Limb (tissue), 2 donors: ENCODE measurements around the gene PDS5B.
"Not testable (repeated sequence)": the region's sequence is repeated elsewhere in the genome, so short reads cannot be mapped to it uniquely, and the experiment has no call there.

Experiments used
- DNase-seq, 2 donors: peaks; one replicate each; pipeline ENCODE4 v3.0.0-alpha.2; 2016; ENCODE audit errors: extremely low spot score in 2 of 2

The PDS5B gene, protein sequence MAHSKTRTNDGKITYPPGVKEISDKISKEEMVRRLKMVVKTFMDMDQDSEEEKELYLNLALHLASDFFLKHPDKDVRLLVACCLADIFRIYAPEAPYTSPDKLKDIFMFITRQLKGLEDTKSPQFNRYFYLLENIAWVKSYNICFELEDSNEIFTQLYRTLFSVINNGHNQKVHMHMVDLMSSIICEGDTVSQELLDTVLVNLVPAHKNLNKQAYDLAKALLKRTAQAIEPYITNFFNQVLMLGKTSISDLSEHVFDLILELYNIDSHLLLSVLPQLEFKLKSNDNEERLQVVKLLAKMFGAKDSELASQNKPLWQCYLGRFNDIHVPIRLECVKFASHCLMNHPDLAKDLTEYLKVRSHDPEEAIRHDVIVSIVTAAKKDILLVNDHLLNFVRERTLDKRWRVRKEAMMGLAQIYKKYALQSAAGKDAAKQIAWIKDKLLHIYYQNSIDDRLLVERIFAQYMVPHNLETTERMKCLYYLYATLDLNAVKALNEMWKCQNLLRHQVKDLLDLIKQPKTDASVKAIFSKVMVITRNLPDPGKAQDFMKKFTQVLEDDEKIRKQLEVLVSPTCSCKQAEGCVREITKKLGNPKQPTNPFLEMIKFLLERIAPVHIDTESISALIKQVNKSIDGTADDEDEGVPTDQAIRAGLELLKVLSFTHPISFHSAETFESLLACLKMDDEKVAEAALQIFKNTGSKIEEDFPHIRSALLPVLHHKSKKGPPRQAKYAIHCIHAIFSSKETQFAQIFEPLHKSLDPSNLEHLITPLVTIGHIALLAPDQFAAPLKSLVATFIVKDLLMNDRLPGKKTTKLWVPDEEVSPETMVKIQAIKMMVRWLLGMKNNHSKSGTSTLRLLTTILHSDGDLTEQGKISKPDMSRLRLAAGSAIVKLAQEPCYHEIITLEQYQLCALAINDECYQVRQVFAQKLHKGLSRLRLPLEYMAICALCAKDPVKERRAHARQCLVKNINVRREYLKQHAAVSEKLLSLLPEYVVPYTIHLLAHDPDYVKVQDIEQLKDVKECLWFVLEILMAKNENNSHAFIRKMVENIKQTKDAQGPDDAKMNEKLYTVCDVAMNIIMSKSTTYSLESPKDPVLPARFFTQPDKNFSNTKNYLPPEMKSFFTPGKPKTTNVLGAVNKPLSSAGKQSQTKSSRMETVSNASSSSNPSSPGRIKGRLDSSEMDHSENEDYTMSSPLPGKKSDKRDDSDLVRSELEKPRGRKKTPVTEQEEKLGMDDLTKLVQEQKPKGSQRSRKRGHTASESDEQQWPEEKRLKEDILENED (N-terminal part only)

GRCh38 chr13:32586080-32586900 is at the start of gene PDS5B:
TSS of gene PDS5B (plus strand) at chr13:32586452. CDS start at chr13:32648773, 62,321 bp downstream.
- DNase-seq, result peak; percentile 97 to 99

DNA sequence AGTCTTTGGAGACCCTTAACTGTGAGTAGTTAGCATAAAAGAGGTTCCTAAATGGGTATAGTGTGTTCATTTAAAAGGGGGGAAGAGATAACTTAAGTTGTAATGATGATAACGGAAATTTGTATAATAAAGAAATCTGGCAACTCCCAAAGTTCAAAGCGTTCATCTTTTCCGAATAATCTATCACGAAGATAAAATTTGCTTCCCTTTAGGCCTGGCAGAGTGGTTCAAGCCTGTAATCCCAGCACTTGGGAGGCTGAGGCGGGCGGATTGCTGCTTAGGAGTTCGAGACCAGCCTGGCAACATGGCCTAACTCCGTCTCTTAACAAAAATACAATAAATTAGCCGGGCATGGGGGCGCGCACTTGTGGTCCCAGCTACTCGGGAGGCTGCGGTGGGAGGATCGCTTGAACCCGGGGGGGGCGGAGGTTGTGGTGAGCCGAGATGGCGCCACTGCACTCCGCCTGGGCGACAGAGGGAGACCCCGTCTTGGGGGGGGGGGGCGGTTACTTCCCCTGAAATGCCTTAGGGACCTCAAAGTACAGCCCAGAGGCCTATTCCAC is 48.6 kb upstream of the PDS5B start:
- peak in 1 of 2 donors; percentile 66 for DNase-seq

DNA sequence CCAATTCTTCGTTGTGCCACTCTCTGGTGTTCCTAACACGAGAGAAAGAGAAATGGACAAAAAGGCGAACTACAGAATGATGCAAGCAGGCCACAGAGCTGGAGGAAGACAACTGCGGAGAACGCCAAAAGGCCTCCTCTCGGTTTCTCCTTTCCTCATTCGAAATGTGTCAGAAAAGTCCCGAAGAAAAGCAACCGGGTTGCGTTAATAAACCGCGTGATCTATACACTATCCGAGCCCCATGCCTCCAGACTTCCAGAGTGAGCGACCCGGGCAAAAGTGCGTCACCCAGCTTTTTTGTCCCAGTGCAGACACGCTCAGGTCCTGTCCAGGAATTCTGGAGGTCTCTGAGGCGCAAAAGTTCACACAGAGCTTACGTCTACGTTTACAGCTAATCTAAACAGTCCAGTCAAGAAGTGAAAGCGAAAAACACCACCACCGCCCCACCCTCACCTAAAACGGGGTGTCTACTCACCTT is 48.1 kb upstream of the PDS5B start:
- peak in 1 of 2 donors; percentile 11 for DNase-seq

DNA sequence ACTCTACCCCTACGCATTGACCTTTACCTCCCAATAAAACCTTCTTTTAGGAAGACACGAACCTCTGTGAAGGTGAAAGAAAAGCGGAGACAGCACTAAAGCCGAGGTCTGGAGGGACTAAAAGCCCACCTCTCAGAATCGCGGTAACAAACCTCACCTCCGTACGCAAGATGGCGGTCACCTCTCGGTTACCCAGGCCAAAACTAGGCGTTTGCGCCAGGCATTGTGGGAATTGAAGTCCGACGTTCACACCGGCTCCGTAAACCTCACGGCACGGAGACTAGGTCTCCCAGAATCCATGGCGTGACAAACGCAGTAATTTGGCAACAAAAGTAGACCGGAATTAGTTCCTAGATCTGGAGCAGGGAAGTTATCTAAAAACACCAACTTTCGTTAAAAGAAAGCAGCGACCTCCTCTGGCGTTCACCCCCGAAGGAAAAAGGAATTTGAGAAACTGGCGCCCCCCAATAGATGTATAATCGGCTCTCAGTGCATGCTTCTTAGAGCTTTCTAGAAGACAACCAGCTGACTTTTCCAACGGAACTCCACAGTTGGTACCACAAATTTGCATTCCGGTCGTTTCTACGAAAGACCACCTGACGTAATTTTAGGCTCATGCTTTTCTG is 47.5 kb upstream of the PDS5B start, which contains the start of gene N4BP2L2:
N4BP2L2 (minus strand) TSS at position 175 of the 626 bp plus-strand sequence. CDS start 1,768 bp downstream, outside the sequence.
- peak; percentile 92 to 97 for DNase-seq

DNA sequence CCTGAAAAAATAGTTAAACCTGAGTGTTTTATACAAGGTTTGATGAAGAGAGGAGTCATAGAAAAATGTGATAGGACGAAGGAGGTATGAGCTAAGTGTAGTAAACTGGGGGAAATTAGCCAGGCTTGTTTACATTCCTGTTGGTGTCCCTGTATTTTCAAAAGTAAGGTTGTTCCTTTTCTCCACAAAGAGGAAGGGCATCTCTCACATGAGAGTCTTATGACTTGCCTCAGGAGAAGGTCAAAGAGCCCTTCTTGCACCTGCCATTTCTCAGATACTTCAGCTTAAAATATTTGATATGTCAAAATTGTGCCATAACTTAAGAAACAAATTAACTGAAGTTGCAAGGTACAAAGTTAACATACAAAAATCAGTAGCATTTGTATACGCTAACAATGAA is 44.0 kb upstream of the PDS5B start:
- DNase-seq, result no peak

- DNase-seq, result no peak
Observed at GRCh38 chr13:32545083-32545482, 41.2 kb upstream of the PDS5B start.

DNA sequence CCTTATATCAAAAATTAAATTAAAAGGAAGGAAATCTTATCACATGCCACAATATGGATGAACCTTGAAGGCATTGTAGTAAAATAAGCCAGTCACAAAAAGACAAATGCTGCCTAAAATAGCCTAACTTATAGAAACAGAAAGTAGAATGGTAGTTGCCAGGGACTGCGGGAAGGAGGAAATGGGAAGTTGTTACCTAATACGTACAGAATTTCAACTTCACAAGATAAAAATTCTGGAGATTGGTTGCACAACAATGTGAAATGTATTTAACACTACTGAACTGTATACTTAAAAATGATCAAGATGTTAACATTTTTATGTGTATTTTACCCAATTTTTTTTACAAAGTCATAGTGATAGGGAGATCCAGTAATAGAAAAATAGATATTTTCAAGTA is 37.4 kb upstream of the PDS5B start:
- no peak for DNase-seq

GRCh38 chr13:32549788-32550187 is 36.5 kb upstream of the PDS5B start:
- no peak for DNase-seq

- no peak for DNase-seq
Observed at GRCh38 chr13:32553720-32554119, 32.5 kb upstream of the PDS5B start.

- DNase-seq, result no peak
Observed at GRCh38 chr13:32555613-32556012, 30.6 kb upstream of the PDS5B start.

DNA sequence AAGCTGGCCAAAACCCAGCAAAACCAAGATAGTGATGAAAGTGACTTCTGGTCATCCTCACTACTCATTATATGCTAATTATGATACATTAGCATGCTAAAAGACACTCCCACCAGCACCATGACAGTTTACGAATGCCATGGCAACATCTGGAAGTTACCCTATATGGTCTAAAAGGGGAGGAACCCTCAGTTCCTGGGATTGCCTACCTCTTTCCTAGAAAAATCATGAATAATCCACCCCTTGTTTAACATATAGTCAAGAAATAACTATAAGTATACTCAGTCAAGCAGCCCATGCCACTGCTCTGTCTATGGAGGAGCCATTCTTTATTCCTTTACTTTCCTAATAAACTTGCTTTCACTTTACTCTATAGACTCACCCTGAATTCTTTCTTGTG is 25.4 kb upstream of the PDS5B start:
- not testable (repeated sequence) for DNase-seq

GRCh38 chr13:32575687-32576086 is 10.6 kb upstream of the PDS5B start:
- not testable (repeated sequence) for DNase-seq

- no peak for DNase-seq
Observed at GRCh38 chr13:32577032-32577431, 9.2 kb upstream of the PDS5B start.

DNA sequence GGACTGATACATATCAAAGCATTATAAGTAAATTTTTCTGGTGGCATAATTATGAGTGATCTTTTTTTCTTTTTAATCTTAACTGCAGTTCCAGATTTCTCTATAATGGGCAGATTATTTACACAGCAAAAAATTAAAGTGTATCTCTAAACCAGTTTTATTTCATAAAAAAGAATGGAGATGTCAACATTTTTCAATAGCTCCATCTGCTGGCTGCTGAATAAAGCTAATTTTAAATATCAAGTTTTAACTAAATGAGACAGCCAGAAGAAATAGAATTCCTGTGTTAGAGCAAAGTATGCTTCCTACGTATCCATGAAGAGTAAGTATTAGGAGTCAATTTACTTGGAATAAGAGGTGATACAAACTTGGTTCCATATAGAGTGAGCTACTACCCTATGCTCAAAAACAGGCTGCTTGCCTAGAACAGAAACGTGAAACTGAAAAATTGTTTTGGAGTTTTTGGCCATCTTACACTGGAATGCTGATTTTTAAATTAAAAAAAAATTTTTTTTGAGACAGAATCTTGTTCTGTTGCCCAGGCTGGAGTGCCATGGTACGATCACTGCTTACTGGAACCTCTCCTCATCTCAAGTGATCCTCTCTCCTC is 5.0 kb upstream of the PDS5B start:
- peak in 1 of 2 donors; percentile 39 for DNase-seq

DNA sequence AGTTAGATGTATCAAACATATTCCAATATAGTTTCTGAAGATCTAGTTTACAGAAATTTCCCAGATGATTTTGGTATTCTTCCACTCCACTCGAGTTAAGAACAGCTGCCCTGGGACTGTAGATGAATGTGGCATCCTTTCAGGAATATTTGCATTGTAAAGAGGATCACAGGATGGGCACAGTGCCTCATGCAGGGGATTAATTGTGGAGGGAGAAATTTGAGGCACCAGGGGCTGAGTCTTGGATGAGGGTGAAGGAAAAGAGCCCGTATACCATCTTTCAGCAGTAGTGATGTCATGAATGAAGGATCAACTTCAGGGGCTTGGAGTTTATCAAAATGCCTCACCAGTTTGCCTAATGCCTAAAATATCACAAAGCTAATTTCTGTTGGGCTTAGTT is 4.0 kb upstream of the PDS5B start:
- DNase-seq, result no peak

GRCh38 chr13:32582991-32583390 is 3.3 kb upstream of the PDS5B start:
- no peak for DNase-seq

DNA sequence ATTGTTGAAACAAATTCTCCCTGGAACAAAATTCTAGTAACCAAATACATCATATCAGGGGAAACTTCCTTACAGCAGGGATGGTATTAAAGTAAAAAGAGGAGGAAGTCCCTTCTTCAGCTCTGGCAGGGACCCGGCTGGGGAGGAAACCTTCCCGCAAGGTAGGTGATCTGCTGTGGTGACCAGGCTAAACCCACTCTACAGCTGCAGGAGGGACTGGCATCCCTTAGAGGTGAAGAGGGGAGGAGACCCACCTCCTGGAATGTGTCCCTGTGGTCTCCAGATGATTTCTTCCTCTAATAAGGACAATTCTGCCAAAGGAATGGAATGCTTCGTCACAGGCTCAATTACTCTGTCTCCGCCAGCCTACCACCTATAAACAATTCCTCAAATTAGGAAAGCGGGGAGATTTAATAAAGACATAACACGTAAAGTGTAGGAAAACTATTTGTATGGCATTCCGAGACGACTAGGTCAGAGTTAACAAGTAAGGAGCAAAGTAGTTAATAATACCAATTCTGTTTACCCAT is 637 bp upstream of the PDS5B start:
- peak in 1 of 2 donors; percentile 55 for DNase-seq

DNA sequence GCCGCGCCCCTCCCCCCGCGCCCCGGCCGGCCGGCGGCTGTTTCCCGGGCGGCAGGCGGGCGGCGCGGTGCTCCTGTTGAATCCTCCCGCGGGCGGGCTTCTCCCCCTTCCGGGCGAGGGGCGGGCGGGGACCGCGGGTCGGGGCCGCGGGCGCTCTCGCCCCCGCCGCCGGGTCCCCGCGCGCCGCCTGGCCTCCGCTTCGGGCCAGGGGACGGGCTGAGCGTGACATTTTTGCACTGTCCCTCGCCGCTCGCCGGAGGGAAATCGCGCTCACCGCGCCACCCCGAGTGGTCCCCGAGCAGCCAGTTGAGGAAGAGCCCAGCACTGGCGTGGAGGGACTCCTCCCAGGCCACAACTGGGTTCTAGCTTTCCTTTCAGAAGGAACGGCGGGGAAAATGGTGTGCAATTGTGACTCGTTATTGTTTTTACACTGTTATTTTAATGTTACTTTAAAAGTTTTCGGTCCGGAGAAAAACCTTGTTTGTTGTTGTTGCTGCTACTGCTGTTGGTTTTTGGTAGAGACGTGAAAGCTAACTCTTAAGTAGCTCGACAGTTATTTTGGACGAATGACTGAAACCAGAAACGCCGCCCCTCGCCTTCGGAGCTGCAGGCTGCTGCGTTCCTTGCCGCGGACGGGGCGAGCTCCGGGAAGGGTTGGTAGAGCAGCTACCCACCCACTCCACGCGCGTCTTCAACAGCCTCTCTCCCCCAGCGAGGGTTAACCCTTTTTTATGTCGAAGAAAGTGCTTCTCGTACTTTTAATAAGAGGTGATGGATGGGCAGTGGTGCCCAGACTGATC is 959 bp downstream of the PDS5B start:
- DNase-seq, result peak; percentile 55 to 84
